A549 (cell line): Measurements from ENCODE around the gene OSCP1.
"Not testable (repeated sequence)": the region's sequence is repeated elsewhere in the genome, so short reads cannot be mapped to it uniquely, and the experiment has no call there.

ENCODE experiments used
- CTCF ChIP-seq: fragments of >200 bp; sonication (Bioruptor Twin); formaldehyde crosslinking; IDR thresholded peaks from 3 replicates; pipeline ENCODE4 v1.5.1; 2016
- POLR2A ChIP-seq: IDR thresholded peaks from 2 replicates; pipeline ENCODE4 v1.6.1; 2012; ENCODE audit warnings: mild to moderate bottlenecking, low read length
- POLR2AphosphoS2 ChIP-seq: conservative IDR thresholded peaks from 2 replicates; pipeline ENCODE4 v1.6.1; 2012; ENCODE audit warnings: low read length, improper control_type of control experiment, inconsistent platforms
- RAD21 ChIP-seq, 2 experiments: fragments of >200 bp in 1 of 2; sonication (Bioruptor Twin) in 1 of 2; formaldehyde crosslinking in 1 of 2; IDR thresholded peaks in 1 of 2; conservative IDR thresholded peaks in 1 of 2; 2 replicates in 1 of 2; 3 replicates in 1 of 2; pipeline ENCODE4 v1.6.1; 2012 to 2018; ENCODE audit warnings: inconsistent platforms in 1 of 2
- TF ChIP-seq, protein P1 (sequence below): IDR thresholded peaks from 2 replicates; pipeline ENCODE4 v1.6.1; 2012

DNA sequence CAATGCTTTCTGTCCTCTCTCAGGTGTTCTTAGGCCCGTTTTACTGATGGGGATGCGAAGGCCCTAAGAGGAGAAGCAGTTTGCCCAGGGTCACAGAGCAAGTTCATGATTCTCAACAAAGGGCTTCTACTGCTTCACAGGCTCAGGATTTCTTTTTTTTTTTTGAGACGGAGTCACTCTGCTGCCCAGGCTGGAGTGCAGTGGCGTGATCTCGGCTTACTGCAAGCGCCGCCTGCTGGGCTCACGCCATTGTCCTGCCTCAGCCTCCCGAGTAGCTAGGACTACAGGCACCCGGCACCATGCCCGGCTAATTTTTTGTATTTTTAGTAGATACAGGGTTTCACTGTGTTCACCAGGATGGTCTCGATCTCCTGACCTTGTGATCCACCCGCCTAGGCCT lies 27.4 kb upstream of the OSCP1 start:
- not testable (repeated sequence) for TF ChIP-seq POLR2A; RAD21 (conservative IDR thresholded peaks at IDR 0.05 in 1 of 2, IDR thresholded peaks at IDR 0.05 in 1 of 2); CTCF; POLR2AphosphoS2
- TF ChIP-seq, protein P1, sequence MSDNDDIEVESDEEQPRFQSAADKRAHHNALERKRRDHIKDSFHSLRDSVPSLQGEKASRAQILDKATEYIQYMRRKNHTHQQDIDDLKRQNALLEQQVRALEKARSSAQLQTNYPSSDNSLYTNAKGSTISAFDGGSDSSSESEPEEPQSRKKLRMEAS, result not testable (repeated sequence)
